Measurements from ENCODE around the gene PAXX. TPM values are rescaled to one million over a fixed set of nuclear protein-coding genes. Genes with fewer than 3 reads are reported as not detected.

Gene PAXX
- total RNA-seq, 1 experiment from 2014 or later = 104 TPM

- DNase-seq (ENCODE audit: low spot score) = no peak
These were observed 26.7 kb downstream of the PAXX start for GRCh38 chr9:137018761-137019559.

DNA sequence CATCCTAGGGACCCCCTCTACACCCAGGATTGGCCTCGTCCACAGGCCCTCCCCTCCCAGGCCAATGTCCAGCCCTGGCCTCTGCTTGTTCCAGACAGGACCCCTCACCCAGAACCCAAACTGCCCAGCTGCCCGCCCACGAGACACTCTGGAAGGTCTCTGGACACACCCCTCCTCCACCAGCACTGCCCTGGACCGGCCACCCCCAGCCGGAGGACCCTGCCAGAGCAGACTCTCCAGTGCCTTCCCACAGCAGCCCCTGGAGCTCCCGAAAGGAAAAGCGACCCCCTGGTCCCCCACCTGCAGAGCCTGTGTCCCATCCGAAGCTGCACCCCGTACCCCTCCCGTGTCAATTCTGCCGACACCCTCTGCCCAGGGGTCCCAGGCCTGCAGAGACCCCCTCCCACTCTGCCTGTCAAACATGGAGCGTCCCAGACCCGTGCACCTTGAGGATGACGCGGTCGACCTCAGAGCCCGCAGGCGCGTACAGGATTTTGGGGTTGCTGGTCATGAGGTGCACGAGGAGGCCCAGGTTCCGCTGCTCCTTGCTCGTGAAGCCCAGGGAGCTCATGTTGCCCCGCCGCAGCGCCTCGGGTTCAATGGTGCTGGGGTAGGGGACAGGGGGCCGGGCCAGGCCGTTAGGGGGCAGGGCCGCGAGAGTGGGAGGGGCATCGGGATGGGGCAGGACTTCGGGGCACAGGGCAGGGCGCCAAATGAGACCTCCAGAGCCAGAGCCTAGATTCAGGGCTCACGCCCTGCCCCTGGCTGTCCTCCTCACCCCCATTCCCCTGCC lies 27.9 kb downstream of the PAXX start:
- no peak for DNase-seq (ENCODE audit: low spot score)

DNA sequence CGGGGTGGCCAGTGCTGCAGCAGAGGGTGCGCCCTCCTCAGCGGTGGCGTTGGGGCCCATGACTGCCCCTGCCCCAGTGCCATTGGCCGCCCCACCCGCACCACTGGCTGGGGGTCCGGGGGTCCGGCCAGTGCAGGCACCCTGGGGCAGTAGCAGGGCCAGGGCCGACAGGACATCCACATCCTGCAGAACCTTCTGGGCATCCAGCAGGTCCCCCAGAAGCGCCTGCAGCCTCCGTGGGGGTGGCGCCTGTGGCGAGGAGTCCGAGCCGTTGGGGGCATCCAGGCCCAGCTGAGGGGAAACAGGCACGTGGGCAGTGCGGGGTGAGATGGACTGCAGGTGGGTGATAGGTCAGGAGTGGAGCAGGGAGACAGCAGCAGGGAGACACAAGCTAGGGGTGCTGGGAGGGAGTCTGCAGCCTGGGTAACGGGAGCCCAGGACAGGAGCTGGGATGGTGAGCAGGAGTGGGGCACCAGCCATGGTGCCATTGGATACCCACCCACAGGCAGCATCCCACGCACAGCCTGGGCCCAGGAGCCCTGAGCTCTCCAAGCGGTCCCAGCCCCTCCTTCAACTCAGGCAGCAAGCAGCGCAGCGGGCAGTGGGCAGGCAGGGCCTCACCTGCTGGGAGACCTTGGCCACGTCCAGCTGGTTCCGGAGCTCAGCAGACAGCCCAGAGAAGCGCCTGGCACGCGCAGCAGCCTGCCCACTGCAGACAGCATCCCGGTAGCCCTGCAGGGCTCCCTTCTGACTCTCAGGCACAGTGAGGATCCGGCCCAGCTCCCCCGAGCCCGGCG lies 28.7 kb downstream of the PAXX start:
- no peak for DNase-seq (ENCODE audit: low spot score)

GRCh38 chr9:137021568-137021978 lies 29.4 kb downstream of the PAXX start:
- DNase-seq (ENCODE audit: low spot score) = no peak

GRCh38 chr9:137021979-137022661 lies 29.9 kb downstream of the PAXX start:
- peak; percentile 95 for DNase-seq (ENCODE audit: low spot score)

- DNase-seq (ENCODE audit: low spot score) = no peak
These were observed 30.4 kb downstream of the PAXX start for GRCh38 chr9:137022662-137023008.

- no peak for DNase-seq (ENCODE audit: low spot score)
These were observed 30.9 kb downstream of the PAXX start for GRCh38 chr9:137023157-137023556.

GRCh38 chr9:137023583-137023991 lies 31.4 kb downstream of the PAXX start:
- DNase-seq (ENCODE audit: low spot score) = no peak

GRCh38 chr9:137025517-137025966 lies 33.3 kb downstream of the PAXX start:
- no peak for DNase-seq (ENCODE audit: low spot score)

GRCh38 chr9:137026384-137026783 lies 34.2 kb downstream of the PAXX start:
- DNase-seq (ENCODE audit: low spot score) = no peak

DNA sequence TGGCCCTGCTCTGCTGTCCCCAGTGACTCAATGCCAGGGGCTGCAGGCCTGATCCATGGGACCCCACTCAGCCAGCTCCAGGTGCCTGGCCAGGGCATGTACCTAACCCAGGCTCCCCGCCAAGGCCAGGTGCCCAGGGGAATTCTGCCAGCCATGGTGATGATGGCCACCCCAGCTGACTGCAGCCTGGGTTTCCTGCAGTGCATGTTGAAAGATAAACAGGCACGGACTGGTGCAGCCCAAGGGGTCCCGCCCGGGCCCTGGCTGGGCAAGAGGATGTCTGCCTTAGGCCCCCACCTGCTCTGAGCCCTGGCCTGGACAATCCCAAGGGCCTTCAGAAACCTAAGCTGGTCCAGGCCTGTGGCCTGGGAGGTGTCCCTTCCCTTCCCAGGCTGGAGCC lies 34.6 kb downstream of the PAXX start:
- DNase-seq (ENCODE audit: low spot score) = no peak

DNA sequence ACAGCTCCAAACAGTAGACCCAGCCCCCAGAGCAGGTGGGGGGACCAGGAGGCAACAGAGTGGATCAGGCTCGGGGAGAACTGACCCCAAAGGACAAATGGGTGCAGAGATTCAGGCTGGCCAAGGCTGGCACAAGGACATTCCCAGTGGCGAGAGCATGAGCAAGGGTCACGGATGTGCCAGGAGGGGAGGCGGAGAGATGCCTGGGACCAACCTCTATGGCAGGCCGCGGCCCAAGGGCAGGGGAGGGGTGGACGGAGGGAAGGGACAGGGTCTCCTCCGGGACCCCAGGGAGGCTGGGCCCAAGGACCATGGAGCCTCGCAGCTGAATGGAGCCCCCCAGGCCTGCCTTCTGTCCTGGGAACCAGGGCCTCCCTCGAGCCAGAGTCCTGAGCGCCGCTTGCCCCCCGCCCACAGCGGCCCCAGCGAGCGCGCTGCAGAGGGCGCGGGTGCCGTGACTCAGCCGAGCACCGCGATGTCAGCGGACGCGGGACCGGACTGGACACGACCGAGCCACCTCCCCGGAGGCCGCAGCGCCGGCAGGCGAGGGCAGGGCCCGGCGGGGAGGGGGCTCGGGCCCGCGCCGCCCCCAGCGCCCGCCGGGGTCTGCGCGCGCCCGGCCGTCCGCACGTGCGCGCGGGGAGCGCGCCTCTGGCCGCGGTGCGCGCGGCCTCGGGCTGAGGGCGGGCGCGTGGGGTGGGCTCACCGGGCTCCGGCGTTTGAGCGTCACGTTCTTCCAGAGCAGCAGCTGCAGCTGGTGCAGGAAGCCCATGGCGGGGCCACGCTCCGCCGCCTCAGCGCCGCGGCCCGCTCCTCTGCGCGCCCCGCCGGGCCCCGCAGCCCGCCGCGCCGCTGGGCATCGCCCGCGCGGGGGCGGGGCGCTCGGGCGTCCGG lies 35.4 kb downstream of the PAXX start, which contains the start of gene ABCA2:
TSS of gene ABCA2 (minus strand) at position 869 of the 894 bp plus-strand sequence. CDS start at position 772, 97 bp downstream.
- no peak for DNase-seq (ENCODE audit: low spot score)

GRCh38 chr9:137028263-137029057 lies 36.2 kb downstream of the PAXX start:
- DNase-seq (ENCODE audit: low spot score) = peak; percentile 66

DNA sequence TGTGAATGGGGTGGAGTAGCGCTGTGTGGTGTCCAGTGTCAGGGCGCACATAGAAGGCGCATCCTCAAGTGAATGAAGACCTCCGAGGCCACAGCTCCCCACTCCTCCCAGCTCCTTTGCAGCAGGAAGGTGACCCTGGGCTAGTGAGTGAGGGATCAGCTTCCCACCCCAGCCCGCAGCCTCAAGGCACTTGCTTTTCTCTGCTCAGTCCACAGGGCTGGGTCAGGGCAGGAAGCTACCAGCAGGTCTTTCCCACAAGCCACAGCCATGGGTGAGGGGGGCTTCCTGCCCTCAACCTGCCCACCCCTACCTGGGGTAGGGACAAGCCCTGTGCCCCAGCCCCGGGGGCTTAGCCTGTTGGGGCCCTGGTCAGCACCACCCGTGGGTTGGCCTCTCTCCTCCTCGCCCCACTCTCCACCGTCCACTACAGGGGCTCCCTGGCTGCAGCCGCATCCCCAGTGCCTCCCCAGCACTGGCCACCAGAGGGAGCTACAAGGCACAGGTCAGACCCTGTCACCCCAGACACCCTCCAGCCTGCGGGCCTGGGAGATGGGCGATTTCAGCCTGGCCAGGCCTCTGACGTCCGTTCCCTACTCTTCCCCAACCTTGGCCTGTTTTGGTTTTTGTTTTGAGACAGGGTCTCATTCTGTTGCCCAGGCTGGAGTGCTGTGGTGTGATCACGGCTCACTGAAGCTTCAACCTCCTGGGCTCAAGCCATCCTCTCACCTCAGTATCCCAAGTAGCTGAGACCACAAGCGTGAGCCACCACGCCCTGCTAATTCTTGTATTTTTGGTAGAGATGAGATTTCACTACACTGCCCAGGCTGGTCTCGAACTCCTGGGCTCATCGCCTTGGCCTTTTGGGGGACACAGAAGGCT lies 37.1 kb downstream of the PAXX start:
- peak; percentile 77 for DNase-seq (ENCODE audit: low spot score)

DNA sequence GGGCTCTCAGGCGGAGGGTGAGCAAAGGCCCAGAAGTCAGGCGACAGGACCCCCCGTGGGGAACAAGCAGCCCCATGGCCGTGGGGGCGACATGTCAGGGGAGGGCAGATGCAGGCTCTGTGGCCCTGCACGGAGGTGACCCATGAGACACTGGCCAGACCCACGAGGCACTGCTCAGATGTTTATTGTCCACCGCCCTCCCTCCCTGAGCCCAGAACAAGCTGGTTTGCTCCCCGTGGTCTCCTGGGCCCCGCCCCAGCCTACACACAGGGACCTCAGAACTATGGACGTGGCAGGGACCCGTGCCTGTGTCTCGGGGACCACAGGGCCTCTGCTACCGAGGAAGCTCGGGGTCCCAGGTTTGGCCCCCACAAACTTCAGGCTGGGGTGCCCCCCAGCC lies 37.8 kb downstream of the PAXX start:
- DNase-seq (ENCODE audit: low spot score) = no peak

DNA sequence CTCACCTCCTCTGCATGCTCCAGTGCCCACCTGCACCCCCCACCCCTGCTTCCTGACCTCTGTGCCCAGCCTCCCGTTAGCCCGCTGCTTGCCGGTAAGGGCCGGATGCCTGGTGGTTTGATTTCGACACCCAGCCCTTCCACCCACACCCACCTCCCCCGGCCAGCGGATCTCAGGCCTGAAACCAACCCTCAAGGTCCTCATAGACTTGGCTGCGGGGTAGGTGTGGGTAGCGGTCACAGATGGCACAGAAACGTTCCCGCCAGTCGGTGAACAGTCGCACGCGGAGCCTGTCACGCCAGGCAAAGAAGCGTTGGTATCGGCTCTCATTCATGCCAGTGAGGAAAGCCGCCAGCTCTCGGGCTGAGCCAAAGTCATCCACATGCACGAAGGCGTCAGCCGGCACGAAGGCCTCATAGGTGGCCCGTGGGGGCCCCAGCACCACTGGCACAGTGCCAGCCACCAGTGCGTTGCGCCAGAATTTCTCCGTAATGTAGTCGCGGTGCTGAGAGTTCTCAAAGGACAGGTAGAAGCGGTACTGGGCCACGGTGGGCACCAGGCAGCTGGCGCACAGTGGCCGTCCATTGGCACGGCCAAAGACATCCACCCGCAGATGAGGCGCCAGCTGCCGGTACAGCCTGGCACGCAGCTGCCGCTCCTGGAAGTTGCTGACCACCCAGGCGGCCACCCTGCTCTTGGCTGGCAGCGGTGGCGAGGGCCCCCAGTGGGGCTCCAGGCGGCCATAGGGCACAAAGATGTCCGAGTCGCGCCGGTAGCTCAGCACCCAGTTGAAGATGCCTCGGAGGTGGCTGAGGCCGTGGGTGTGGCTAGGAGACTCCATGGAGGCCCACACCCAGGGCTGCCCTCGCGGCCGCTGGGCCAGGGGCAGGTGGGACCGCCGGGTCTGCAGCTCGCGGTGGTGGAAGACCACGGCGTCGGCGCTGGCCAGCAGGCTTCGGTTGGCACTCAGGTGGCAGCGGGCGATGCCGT lies 38.6 kb downstream of the PAXX start:
- no peak for DNase-seq (ENCODE audit: low spot score)

- no peak for DNase-seq (ENCODE audit: low spot score)
These were observed 39.9 kb downstream of the PAXX start, which contains the start of gene FUT7 for GRCh38 chr9:137031904-137032640. Gene FUT7, minus strand, starts transcription at chr9:137032088. Its CDS starts 97 bp downstream, at chr9:137031991.
